ENCODE data around the gene STAM.

DNA sequence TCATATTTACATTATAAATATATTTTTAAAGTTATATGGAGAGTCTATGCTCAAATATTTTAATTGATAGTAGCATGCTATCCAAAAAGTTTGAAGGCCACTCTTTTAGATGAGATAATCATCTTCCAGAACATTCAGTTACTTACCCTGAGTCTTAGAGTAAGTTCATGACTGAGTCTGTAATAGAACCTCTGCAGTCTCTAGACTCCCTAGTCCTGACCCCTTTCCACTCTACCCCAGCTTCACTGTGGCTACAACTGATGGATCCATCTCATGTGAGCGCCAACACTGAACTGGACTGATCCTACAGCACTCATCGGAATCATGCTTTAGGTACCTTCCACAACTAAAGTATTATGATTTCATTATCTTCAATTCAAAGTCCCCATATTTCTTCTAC, 36.9 kb upstream of the STAM start:
- TF ChIP-seq, protein P1, sequence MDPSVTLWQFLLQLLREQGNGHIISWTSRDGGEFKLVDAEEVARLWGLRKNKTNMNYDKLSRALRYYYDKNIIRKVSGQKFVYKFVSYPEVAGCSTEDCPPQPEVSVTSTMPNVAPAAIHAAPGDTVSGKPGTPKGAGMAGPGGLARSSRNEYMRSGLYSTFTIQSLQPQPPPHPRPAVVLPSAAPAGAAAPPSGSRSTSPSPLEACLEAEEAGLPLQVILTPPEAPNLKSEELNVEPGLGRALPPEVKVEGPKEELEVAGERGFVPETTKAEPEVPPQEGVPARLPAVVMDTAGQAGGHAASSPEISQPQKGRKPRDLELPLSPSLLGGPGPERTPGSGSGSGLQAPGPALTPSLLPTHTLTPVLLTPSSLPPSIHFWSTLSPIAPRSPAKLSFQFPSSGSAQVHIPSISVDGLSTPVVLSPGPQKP (IDR thresholded peaks at IDR 0.05; ENCODE audit: low read depth, low read length), result no peak
- TF ChIP-seq MTA2 (IDR thresholded peaks at IDR 0.05; ENCODE audit: low read depth) (no peak), CHD4 (IDR thresholded peaks at IDR 0.05) (no peak)
